ENCODE results near the gene KAZALD1.

Gene KAZALD1

GRCh38 chr10:101047961-101048892, 13.6 kb upstream of the KAZALD1 start:
- Mint-ChIP-seq H3K9me3 (no peaks in the 10 kb centered on the region), H3K27me3 (ENCODE audit: low read depth) (peaks cover 68% of the 10 kb centered on the region), H3K4me1 (ENCODE audit: low read depth) (peaks cover 12% of the 10 kb centered on the region), H3K27ac (no peak overlapping the region), H3K4me3 (no peak overlapping the region), H3K36me3 (ENCODE audit: low read depth) (peaks cover 1% of the 10 kb centered on the region)
- DNase-seq (ENCODE audit: low spot score), result no peak

GRCh38 chr10:101050208-101051069, 11.3 kb upstream of the KAZALD1 start:
- Mint-ChIP-seq H3K4me3 (peak overlapping the region; percentile 54), H3K4me1 (ENCODE audit: low read depth) (peaks cover 14% of the 10 kb centered on the region), H3K27me3 (ENCODE audit: low read depth) (peaks cover 54% of the 10 kb centered on the region), H3K36me3 (ENCODE audit: low read depth) (peaks cover 5% of the 10 kb centered on the region), H3K9me3 (no peaks in the 10 kb centered on the region), H3K27ac (no peak overlapping the region)
- DNase-seq (ENCODE audit: low spot score), result peak; percentile 73

GRCh38 chr10:101052285-101052684, 9.5 kb upstream of the KAZALD1 start:
- DNase-seq (ENCODE audit: low spot score), result no peak

GRCh38 chr10:101053516-101053915, 8.3 kb upstream of the KAZALD1 start:
- no peak for DNase-seq (ENCODE audit: low spot score)
- Mint-ChIP-seq H3K4me3 (no peak overlapping the region), H3K9me3 (no peaks in the 10 kb centered on the region), H3K4me1 (ENCODE audit: low read depth) (peaks cover 28% of the 10 kb centered on the region), H3K36me3 (ENCODE audit: low read depth) (peaks cover 12% of the 10 kb centered on the region), H3K27ac (no peak overlapping the region), H3K27me3 (ENCODE audit: low read depth) (peaks cover 23% of the 10 kb centered on the region)

More at GRCh38 chr10:101052285-101052684, 9.5 kb upstream of the KAZALD1 start:
- Mint-ChIP-seq H3K9me3 (no peaks in the 10 kb centered on the region), H3K4me1 (ENCODE audit: low read depth) (peaks cover 24% of the 10 kb centered on the region), H3K27me3 (ENCODE audit: low read depth) (peaks cover 35% of the 10 kb centered on the region), H3K4me3 (no peak overlapping the region), H3K36me3 (ENCODE audit: low read depth) (peaks cover 11% of the 10 kb centered on the region), H3K27ac (no peak overlapping the region)

- H3K4me3 Mint-ChIP-seq, result no peak overlapping the region
- no peak for DNase-seq (ENCODE audit: low spot score)
- H3K36me3 Mint-ChIP-seq (ENCODE audit: low read depth), result peaks cover 13% of the 10 kb centered on the region
- peaks cover 15% of the 10 kb centered on the region for H3K27me3 Mint-ChIP-seq (ENCODE audit: low read depth)
- no peaks in the 10 kb centered on the region for H3K9me3 Mint-ChIP-seq
- H3K4me1 Mint-ChIP-seq (ENCODE audit: low read depth), result peaks cover 30% of the 10 kb centered on the region
- H3K27ac Mint-ChIP-seq, result no peak overlapping the region
These were observed 7.4 kb upstream of the KAZALD1 start for GRCh38 chr10:101054351-101054750.

- H3K27me3 Mint-ChIP-seq (ENCODE audit: low read depth), result peaks cover 9% of the 10 kb centered on the region
- peaks cover 13% of the 10 kb centered on the region for H3K36me3 Mint-ChIP-seq (ENCODE audit: low read depth)
- DNase-seq (ENCODE audit: low spot score), result no peak
- no peaks in the 10 kb centered on the region for H3K9me3 Mint-ChIP-seq
- H3K27ac Mint-ChIP-seq, result no peak overlapping the region
- no peak overlapping the region for H3K4me3 Mint-ChIP-seq
- H3K4me1 Mint-ChIP-seq (ENCODE audit: low read depth), result peaks cover 35% of the 10 kb centered on the region
These were observed 6.9 kb upstream of the KAZALD1 start for GRCh38 chr10:101054876-101055275.

- Mint-ChIP-seq H3K4me1 (ENCODE audit: low read depth) (peaks cover 38% of the 10 kb centered on the region), H3K36me3 (ENCODE audit: low read depth) (peaks cover 16% of the 10 kb centered on the region), H3K27me3 (ENCODE audit: low read depth) (peaks cover 5% of the 10 kb centered on the region), H3K9me3 (no peaks in the 10 kb centered on the region), H3K27ac (no peak overlapping the region), H3K4me3 (no peak overlapping the region)
- no peak for DNase-seq (ENCODE audit: low spot score)
These were observed 6.4 kb upstream of the KAZALD1 start for GRCh38 chr10:101055411-101055810.

GRCh38 chr10:101056365-101057151, 5.2 kb upstream of the KAZALD1 start:
- Mint-ChIP-seq H3K9me3 (no peaks in the 10 kb centered on the region), H3K27me3 (ENCODE audit: low read depth) (peaks cover under 1% of the 10 kb centered on the region), H3K27ac (peak overlapping the region; percentile 20), H3K4me3 (no peak overlapping the region), H3K36me3 (ENCODE audit: low read depth) (peaks cover 19% of the 10 kb centered on the region), H3K4me1 (ENCODE audit: low read depth) (peaks cover 36% of the 10 kb centered on the region)
- DNase-seq (ENCODE audit: low spot score), result no peak

- Mint-ChIP-seq H3K27me3 (ENCODE audit: low read depth) (peaks cover 29% of the 10 kb centered on the region), H3K4me1 (ENCODE audit: low read depth) (peaks cover 38% of the 10 kb centered on the region), H3K9me3 (no peaks in the 10 kb centered on the region), H3K36me3 (ENCODE audit: low read depth) (peaks cover 17% of the 10 kb centered on the region), H3K27ac (peak overlapping the region; percentile 89), H3K4me3 (peak overlapping the region; percentile 97)
- peak; percentile 77 for DNase-seq (ENCODE audit: low spot score)
These were observed 1.5 kb upstream of the KAZALD1 start for GRCh38 chr10:101060036-101060950.

- DNase-seq (ENCODE audit: low spot score), result peak; percentile 90
- Mint-ChIP-seq H3K36me3 (ENCODE audit: low read depth) (peaks cover 17% of the 10 kb centered on the region), H3K27ac (peak overlapping the region; percentile 89), H3K9me3 (no peaks in the 10 kb centered on the region), H3K4me3 (peak overlapping the region; percentile 97), H3K27me3 (ENCODE audit: low read depth) (peaks cover 37% of the 10 kb centered on the region), H3K4me1 (ENCODE audit: low read depth) (peaks cover 39% of the 10 kb centered on the region)
These were observed 702 bp upstream of the KAZALD1 start for GRCh38 chr10:101060951-101061623.

- Mint-ChIP-seq H3K27me3 (ENCODE audit: low read depth) (peaks cover 49% of the 10 kb centered on the region), H3K4me1 (ENCODE audit: low read depth) (peaks cover 35% of the 10 kb centered on the region), H3K9me3 (no peaks in the 10 kb centered on the region), H3K4me3 (peak overlapping the region; percentile 63), H3K27ac (no peak overlapping the region), H3K36me3 (ENCODE audit: low read depth) (peaks cover 10% of the 10 kb centered on the region)
- peak; percentile 52 for DNase-seq (ENCODE audit: low spot score)
These were observed 652 bp downstream of the KAZALD1 start for GRCh38 chr10:101062232-101063049.
